GM19467 (cell line): ENCODE measurements around the gene FNDC5.

Experiments
- ATAC-seq: cut with Tn5 transposase; IDR thresholded peaks from one replicate; pipeline ENCODE4 v1.9.1; 2021; ENCODE audit warnings: mild to moderate bottlenecking, moderate library complexity; ENCODE audit not compliant: unreplicated experiment

Gene FNDC5

DNA sequence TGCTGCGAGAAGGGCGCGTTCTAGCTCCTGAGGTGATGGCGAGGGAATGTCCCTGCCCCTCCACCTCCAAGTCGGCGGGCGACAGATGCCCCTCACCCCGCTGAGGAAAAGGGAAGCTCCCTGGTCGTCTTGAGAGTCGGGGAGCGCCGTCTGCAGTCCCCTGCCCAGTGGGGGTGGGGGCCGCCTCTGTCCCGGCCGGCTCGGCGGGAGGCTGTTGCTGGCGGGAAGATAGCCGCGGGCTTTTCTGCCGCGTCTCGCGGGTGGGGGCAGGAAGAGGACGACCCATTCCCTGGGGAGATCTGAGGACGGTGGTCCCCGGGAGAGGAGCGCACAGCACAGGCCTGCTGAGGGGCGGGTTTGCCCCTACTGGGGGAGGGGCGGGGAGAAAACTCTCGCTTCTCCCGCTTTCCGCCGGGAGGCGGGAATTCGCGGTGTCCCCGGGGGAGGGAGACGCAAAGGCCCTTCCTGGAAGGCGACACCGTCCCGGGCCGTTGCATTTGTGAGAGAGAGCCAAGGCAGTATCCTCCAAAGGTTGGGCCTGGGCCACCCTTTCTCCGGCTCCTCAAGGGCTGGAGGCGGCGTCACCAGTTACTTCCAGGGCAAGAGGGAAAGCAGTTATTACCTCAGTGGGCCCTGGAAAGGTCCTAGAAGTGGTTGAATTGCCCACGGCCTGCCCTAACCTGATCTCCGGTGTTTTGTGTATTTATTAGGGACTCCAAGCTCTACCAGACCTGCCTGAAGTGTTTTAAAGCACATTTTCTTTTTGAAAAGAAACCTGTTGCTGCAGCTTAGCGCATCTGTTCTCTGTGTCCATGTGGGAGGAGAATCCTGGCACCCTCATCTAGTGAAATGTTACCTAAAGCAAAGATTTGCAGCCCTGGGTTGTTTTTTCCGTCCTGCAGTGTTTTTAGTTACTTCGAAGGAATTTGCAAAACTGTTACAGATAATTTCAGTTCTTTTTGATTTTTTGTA is 52.6 kb downstream of the FNDC5 start:
- peak; percentile 13 for ATAC-seq

DNA sequence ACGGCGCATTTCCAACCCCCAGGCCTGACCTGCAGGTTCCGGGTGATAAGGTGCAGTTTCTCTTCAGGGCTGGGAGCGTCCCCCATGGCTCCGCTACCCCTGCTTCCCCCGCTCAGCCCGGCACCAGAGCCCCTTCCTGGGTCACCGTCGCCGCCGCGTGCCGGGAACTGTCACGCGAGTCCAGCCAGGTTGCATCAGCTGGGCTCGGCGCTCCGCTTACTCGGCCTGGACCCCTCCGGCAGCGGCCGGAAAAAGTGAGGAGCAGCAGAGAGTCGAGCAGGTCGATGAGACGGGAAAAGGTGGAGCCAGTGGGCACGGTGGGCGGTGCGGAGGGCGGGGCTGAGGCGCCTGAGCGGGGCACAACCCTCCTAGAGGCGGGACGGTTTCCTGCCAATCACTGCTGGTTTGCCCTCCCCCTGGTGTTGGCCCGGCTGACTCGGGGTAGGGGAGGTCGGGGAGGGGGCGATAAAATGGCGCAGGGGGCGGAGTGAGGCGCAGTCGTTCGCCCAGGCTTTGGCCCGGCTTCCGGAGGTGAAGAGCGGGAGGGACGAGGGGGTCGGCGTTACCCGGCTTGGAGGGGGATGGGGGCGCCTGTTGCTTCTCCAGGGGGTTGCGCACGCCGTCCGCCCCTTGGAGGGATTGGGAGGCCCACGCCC is 53.4 kb downstream of the FNDC5 start, which contains the start of the genes S100PBP and YARS1:
S100PBP (plus strand) TSS at position 495 of the 656 bp plus-strand sequence. CDS start 8,447 bp downstream, outside the sequence.
YARS1 (minus strand) TSS at position 200 of the 656 bp plus-strand sequence; CDS start at position 86, 114 bp downstream.
- peak; percentile 81 for ATAC-seq

DNA sequence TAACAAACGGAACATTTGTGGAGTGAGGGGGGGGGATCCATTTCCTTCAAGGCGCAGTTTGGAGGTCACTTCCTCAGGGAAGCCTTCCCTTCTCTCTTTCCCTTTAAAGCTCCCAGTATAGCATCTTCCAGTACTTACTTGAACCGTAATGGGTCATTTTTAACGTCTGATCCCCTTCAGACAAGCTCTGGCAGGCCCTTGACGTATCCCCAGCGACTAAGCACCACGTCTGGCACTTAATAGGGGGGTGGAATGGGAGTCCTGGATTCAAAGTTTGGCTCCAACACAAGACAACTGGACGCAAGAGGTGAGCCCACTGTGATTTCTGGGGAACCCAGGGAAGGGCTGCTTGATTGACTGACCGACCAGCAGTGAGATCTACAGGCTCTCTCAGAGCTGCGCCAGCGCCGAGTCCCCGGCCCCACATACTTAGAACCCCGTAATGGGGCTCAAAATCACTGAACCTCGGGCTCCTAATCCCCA is 54.0 kb downstream of the FNDC5 start:
- no peak for ATAC-seq

DNA sequence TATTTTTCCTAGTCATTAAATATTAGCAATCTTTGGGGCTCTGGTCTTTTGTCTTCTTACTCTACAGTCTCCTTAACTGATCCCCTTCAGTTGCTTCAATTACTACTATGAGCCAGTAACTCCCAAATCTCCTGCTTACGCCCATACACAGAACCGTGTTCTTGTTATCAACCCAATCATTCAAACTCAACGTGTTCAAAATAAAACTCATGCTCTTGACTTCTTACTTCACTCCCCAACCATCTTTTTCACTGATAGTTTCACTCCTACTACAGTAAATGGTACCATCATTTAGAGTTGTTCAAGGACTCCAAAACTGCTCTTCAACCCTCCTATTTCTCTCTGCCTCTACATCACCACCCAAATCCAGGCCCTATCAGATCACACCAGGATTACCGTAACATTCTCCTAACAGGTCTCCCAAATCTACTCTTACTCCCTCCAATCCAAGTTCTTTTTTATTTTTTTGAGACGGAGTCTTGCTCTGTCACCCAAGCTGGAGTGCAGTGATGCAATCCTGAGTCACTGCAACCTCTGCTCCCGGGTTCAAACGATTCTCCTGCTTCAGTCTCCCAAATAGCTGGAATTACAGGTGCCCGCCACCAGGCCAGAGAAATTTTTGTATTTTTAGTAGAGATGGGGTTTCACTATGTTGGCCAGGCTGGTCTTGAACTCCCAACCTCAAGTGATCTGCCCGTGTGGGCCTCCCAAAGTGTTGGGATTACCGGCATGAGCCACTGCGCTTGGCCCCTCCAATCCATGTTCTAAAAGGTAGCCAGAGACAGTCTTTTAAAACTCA is 56.6 kb downstream of the FNDC5 start:
- no peak for ATAC-seq
